DMS53 treated with DMSO at 0.1 percent for 48 hours (cell line): ENCODE data around the gene LYPD6B.

ENCODE experiments used
- DNase-seq: peaks from one replicate; lab custom pipeline; 2025; ENCODE audit not compliant: unreplicated experiment; lab: John Stamatoyannopoulos, UW

Gene LYPD6B

DNA sequence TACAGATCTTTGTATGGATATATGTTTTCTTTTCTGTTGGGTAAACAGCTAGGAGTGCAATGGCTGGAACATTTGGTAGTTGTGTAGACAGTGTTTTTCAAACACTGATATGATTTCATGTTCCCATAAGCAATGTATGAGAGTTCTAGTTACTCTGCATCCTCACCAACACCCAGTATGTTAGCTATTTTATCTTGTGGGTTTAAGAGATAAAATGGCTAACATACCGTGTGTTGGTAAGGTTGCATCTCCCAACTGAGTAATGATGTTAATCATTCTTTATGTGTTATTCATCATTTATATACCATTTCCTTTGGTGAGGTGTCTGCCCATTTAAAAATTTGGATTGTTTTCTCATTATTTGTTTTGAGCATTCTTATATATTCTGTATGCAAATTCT lies 65.7 kb downstream of the LYPD6B start:
- DNase-seq, result no peak

DNA sequence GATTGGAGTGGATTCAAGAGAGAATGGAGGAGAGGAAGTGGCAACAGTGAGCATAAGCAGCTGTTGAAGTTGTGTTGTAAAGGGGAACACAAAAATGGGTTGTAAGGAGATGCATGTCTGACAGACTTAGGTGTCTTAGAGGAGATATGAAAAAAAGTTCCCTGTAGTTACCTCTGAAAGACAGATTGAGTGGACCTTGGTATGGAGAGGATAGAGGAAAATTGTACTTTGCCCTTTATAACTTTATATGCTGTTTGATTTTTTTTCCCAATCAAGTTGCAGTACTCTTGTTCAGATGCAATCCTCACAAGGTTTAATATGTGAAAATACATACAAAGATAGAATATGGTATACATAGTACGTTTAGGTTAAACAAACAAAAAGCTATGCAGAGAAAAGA lies 73.6 kb downstream of the LYPD6B start:
- DNase-seq, result no peak

DNA sequence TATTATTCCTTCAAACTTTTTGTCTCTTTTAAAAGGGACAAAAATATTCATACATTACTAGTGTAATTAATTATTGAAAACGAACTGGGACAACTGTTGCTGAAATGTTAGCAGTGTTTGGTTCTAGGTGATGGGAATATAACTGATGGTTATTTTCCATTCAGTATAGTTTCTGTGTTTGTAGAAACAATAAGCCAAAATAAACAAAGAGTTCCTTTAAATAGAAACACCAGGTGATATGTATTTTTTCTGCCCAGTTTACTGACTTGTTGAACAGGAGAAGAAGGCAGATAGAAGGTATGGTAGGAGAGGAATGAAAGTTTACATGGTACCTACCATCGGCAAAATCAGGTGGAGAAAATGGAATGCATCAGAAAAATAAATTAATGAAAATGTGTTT lies 74.2 kb downstream of the LYPD6B start:
- no peak for DNase-seq

DNA sequence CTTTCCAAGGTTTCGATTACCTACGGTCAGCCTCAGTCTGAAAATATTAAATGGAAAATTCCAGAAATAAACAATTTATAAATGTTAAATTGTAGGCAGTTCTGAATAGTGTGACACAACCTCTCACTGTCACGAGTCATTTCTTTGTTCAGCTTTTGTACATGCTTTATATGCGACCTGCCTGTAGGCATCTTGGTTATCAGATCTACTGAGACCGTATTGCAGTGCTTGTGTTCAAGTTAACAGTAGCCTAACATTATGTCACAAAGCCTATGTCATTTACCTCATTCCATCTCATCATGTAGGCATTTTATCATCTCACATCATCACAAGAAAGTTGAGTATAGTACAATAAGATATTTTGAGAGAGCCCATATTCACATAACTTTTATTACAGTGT lies 77.3 kb downstream of the LYPD6B start:
- DNase-seq, result no peak

DNA sequence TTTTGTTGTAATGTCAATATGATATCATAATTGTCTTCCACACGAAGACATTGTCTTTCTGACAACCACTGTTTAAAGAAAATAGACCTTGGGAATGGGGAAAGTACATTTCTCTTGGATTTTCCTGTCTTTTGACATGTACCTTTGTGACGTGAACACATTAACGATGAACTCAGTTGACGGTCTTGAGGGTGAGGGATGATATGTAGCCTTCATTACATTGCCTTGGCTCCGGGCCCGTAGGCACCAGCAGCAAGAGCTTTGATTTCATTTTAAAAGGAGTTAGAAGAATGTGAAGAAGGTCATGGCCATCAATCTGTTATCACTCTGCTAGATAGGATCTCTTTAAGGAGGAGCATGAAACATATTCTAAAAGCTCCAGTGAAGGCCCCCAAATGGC lies 80.9 kb downstream of the LYPD6B start:
- no peak for DNase-seq

DNA sequence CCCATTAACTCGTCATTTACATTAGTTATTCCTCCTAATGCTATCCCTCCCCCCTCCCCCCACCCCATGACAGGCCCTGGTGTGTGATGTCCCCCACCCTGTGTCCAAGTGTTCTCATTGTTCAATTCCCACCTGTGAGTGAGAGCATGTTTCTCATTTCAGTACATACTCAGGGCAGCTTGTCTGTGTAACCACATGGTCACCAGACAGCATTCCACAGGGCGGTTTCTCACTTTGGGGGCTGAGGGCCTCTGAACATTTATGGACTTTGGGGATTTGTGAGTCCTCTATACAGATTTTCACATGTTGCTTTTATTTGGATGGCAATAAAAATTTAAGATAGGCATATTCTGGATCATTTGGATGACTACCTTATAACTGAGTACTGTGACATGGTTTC lies 84.0 kb downstream of the LYPD6B start:
- no peak for DNase-seq

DNA sequence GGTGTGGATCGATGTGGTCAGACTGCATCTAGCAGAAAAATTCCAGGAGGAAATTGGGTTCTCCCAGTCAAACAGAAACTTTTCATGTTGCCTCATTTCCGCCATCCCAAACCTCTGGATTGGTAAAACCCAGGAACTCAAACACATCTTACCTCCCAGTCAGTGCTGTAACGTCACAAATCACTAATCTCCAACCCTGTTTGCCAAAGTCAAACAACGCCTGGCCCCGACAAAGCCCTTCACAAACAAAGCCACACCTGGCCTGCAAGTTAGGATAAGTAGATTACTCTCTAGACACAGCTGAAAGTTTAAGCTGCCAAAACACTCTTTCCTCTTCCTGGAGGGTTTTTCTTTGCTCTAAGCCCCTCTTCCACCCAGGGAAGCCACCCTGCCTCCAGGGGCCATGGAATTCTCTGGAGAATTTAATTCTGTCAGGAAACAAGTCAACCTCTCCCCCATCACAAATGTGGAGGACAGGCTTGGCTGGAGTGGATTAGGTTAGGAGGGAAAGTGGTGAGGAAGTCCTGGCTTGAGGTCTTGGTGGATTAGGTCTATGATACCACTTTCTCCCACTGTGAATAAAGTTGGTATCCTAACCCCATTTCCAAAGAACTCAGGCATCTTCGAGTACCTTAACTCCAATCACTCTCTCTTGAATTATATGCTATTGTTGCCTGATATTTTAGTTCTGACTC lies 86.7 kb downstream of the LYPD6B start:
- peak; percentile 53 for DNase-seq

DNA sequence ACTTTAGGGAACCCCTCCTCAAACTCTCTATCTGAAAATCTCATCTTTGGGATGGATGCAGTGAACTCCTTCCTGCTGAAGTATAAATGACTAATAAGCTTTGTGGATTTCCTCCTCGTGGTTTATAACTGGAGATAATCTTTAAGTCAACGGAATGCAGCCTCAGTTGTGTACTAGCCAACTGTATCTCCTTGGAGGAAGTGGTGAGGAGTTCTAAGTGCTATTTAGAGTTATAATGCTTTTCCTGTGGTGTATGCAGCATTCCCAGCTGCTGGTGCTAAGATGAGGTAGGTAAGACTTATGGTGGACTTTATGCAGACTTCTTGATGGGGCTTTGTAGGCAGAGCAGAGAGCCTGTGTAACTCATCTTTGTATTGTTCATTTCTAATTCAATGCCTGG lies 90.9 kb downstream of the LYPD6B start:
- DNase-seq, result no peak

DNA sequence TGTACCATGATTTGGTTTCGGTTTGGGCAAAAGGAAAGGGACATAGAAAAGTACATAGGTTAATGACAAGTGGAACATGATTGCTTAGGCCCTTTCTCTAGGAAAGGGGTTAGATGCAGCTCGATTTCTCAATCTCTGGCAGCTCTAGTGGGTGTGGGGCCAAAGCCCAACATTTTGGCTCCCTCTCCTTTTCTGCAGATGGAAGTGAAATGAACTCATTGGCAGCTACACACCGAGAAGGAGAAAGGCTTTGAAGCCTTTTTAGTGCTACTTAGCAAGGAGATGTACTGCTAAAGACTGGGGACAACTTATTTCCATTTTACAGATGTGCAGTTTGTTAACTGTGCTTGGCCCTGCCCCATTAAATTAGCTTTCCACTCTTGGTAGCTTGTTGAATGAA lies 93.8 kb downstream of the LYPD6B start:
- DNase-seq, result no peak

DNA sequence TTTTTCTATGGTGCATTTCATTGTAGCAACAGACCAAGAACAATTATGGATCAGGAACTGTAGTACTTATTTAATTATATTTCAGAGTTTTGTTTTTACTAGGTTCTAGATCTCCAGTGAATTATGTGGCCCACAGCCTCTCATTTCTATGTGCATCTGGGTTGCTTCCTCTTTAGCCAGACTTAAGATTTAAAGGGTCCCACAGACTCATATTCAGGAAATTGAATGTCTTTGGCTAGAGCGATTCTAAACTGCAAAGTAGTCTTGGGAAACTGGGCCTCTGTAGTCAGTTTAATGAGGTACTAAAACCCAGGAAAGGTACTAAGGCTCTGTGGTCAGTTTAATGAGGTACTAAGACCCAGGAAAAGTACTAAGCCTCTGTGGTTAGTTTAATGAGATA lies 94.4 kb downstream of the LYPD6B start:
- no peak for DNase-seq

DNA sequence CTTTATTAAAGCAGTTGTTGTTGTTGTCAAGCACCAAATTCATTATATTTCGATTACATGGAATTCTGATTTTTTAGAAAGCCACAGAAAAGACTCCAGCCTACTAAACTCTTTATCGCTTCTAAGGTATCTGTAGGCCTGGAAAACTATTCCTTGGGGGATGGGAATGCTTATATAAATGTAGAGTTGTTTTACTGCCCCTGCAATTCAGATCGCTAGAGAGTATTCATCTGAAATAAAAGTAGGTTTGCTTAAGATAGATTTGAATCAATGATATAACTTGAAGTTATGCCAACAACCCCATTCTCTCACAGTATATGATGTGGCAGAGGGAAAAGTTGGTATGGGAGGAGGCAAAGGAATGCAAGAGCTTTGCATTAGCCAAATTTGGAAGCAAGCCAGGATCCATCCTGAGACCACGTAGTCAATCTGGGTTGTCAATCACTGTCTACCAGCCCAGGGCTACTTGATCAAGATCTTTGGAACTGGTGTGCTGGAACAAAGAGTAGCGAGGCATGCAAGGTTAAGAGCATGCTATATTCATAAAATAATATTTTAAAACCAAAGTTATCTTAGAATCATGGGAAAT lies 95.9 kb downstream of the LYPD6B start:
- DNase-seq, result no peak

DNA sequence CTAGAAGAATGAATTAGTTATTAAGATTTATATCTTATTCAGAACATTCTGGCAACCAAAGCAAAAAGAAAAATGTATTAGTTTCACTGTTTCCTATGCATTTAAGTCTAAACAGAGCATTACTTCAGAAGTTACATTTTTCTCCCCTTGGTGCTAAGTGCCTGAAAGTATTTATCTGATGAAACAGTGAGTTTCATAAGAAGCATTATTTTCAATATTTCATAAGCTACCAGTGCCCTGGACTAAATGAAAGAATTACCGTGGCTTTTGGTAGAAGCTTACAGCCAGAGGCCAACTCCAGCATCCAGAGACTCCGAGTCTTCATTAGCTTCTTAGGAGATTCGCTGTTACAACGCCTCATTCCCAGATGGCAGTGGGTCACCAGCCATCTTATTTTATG lies 97.6 kb downstream of the LYPD6B start:
- no peak for DNase-seq

DNA sequence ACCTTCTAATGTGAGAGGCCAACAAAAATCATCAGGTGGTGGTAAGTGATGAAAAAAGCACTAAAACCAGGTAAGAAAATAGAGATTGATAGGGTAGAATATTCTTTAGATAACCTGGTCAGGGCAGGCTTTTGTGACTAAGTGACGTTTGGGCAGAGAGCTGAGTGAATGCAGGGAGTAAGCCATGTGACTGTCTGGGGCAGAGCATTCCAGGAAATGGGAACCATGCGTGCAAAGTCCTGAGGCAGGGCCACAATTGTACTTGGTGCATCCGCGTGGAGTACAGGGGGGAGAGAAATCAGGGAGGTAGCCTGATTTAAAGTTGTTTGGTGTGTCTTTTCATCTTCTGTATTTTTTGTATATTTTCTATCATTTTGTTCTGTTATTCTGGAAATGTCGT lies 102.5 kb downstream of the LYPD6B start:
- DNase-seq, result no peak

DNA sequence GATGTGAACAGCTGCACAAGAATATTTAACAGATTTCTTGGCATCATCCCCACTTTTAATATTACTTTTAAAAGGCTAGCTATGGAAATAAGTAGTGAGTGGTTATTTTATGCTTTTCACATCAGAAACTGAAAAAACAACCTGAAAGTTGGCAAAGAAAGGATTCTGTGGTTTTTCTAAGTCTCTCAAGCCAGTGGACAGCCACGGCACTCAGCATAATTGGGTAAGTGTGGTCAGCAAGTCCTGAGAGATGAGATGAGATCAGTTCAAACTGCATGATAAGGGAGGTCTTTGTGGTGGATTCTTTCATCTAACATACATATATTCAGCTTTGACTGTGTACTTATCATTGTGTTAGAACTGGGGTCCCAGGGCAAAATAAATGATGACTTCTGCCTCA lies 105.2 kb downstream of the LYPD6B start:
- no peak for DNase-seq

DNA sequence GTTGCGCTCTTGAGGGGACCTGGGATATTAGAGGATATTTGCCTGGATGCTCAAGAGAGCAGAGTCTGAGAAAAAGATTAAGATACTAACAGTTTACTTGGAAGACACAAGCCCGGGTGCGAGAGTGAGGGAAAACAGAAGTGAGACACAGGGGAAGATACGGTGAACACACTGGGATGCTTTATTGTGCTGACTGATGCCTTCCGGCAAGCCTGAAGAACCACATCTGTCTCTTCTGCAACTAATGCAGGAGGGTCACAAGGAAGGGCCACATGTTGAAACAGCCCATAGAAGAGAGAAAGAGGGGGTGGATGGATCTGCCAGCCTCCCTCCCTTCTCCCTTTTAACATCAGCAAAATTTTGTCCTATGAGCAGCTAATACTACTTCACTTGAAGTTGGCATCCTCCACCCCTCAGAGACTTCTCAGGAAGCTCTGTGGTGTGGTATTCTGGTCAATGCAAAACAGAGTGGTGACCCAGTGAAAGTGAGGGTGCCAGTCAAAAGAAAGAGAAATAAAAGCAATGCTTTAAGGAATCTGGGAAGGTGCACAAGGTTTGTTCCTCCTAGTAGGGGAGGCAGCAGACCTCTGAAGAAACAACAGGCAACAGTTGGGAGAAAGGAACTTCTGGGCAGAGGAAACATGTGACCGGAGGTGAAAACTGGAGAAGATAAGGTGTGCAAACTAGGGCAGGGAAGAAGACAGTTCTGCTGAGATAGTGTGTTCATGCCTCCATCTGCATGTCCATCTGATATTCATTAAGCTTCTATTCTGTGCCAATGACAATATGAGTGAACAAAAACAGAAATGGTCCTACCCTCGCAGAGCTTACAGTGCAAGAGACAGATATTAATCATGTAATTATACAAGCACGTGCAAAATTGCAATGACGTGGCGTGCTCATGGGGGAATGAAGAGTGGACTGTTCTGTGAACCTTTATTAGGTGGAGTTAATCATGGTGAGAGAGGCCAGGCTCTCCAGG lies 107.1 kb downstream of the LYPD6B start:
- no peak for DNase-seq

DNA sequence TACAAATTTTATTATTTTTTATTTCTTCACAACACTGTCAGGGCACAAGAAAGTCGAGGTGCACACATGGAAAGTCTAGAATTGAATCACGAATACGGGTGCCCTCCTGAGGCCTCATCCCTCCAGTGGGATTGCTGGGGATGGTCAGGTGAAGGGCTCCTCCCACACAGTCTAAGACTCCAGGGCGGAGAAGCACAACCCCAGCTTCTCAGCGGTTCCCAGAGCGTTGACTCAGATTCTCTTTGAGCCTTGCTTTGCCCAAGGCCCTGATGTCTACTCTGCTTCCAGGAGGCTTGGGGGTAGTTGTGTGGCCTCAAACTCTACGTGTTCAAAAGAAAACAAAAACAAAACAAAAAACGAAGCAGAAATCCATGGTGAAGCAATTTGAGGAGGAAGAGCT lies 108.4 kb downstream of the LYPD6B start:
- DNase-seq, result no peak

DNA sequence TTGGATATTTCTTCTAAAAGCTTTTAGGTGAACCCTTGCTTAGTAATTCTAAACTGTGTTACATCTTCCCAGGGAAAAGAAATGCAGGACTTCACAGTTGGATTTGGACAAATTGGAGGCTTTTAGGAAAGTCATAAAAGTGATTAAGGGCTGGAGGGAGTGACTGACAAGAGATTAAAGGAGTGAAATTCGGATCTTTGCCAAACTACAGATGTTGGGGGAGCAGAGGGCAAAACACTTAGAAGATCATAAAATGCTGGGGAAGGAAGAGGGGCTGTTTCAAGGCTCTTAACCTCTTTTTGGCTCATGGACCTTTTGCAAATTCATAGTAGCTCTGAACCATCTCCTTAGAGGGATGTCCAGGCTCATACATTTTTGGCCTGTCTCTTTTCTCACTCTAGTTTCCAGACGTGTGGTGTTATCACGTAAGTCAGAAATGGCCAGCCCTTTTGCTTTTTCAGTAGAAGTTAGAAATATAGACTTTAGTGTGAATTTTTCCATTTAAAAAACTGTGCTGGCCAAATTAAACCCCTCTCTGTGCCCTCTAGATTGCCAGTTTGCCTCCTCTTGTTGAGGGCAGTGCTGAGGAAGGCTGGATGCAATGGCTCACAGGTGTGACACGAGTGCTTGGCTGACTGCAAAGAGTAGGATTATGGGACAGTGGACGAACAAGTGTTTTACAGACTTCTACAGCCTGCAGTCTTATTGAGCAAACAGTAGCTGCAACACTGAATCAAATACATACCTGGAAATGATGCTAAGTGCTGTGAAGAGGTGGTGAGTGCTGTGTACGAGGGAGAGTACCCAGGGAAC lies 109.9 kb downstream of the LYPD6B start:
- DNase-seq, result no peak

DNA sequence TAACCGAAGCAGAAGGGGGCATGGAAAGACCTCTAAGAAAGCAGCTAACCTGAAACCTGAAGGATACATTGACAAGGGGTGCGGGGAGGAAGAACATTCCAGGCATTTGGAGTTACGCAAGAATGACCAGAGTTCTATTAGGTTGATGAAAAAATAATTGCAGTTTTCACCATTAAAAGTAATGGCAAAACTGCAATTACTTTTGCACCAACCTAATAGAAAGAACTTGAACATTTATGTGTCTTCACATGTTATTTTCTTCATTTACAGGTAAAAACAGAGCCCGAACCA lies 110.5 kb downstream of the LYPD6B start:
- DNase-seq, result no peak

DNA sequence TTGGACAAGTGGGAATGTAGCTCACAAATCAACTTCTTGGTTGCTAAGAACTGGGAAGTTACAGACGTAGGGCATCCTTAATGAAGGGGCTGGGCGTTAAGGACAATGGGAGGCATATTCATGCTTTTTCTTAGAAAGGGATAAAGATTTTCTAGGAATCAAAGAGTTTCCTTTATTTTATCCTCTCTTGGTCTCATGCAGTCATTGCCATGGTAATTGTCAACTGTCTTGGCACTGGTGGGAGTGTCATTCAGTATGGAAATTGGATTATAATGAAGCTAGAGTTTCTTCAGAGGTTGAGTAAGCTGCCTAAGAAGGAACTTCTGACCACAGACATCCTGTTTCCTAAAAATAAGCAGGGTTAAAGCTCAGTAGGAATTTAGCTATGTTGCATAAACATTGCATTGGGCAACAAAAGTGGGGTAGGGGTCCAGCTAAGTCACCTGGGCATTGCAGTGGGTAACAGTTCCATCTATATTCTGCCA lies 114.0 kb downstream of the LYPD6B start:
- no peak for DNase-seq

DNA sequence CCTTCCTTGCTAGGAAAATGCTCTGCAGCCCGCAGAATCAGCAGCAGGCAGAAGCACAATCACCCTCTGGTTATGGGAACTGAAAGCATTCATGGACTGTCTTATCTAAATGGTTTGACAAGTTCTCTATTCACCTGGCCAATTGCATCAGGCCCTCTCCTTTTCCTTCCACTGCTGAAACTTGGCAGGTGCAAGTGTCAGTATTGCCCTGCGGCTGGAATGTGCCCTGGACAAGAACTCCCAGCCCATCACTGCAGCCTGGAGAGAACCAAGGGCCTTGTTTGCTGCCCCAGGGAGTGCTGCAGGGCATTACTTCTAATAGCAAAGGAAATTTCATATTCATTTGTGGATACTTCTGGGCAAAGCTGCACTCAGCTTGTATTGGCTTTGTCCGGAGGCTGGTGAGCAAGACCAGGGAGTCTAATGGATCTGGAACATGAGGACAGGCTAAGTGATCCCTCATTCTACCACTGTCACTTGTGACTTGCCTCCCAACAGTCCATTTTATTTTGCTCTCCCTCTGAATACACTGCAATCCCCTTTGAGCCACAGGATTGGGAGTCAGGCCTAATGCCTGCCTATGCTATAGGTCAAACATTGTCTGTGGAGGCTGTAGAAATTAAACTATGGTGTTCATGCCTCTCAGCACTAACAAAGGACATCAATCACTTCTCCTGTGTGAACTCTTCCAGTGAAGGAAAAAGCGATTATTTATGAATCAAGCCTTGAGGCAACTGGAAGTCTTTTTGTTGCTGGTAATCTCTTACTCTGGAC lies 116.9 kb downstream of the LYPD6B start:
- DNase-seq, result no peak

DNA sequence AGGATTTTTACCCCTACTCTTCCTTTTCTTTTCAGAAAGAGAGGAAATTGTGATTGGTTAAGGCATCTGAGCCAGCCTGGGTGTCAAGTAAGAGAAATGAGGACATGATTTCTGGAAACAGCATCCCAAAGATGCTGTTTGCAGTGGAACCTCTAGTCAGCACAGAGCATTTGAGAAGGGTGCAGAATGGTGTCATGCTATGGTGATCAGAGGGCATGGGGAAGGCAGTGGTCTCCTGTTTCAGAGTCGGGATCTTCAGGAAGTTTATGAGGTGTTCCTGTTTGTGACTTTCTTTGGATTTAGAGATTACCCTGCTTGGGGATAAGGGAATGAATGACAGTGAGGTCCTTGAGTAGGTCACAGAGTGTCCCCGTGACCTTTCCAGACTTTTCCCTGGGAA lies 117.5 kb downstream of the LYPD6B start:
- DNase-seq, result no peak
